Sigmoid colon (tissue), 4 donors: ENCODE results near the gene GTPBP3.

Source experiments
- EP300 ChIP-seq, 4 donors: sonication (generic); formaldehyde crosslinking; IDR thresholded peaks; one replicate each; pipeline ENCODE4 v1.6.1; 2017; ENCODE audit warnings: antibody characterized with exemption in 4 of 4
- POLR2A ChIP-seq, 2 donors: fragments of 450-650 bp; IDR thresholded peaks; one replicate each; pipeline ENCODE4 v1.6.1; 2016; ENCODE audit warnings: antibody characterized with exemption in 2 of 2, mild to moderate bottlenecking in 2 of 2, moderate library complexity in 2 of 2
- POLR2AphosphoS5 ChIP-seq, 4 donors: sonication (generic); formaldehyde crosslinking; IDR thresholded peaks; one replicate each; pipeline ENCODE4 v1.6.1; 2017; ENCODE audit warnings: antibody characterized with exemption in 4 of 4
- TF ChIP-seq, protein P1 (sequence below), 4 experiments: fragments of 450-650 bp in 3 of 4; fragments of 200-600 bp in 1 of 4; IDR thresholded peaks; one replicate each; pipeline ENCODE4 v1.5.1; 2016 to 2019; ENCODE audit warnings: antibody characterized with exemption in 4 of 4, mild to moderate bottlenecking in 3 of 4, moderate library complexity in 2 of 4

DNA sequence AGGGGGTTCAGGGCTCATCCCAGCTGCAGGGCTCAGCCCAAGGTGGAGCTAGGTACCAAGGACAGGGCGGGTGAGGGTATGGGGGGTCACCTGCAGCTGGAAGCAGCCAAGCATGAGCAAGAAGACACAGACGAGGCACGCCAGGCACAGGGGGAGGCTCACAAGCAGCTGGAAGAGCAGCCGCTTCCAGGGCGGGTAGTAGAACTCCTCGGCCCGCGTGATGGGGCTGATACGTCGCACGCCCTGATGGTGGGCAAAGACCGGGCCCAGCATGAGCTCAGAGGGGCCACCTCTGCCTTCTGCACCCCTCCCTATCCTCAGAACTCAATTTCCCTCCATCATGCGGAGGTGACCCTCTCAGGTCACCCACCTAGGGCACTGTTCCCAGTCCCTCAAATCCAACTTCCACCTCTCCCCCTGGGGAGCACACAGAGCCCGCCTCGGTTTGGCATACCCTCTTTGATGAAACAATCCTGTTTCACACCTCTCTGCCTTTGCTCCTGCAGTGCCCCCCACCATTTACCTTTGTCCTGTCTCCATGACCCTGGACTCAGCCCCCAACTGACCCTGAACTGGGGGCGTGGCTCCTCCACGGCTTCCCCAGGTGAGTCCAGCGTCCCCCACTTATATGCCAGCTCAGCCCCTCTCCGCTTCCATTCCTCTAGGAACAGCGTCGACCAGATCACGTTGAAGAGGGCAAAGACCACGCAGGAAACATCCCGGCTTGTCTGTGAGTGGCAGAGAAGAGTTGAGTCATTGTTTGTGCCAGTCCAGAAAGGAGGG lies 6.9 kb upstream of the GTPBP3 start:
- TF ChIP-seq, protein P1, sequence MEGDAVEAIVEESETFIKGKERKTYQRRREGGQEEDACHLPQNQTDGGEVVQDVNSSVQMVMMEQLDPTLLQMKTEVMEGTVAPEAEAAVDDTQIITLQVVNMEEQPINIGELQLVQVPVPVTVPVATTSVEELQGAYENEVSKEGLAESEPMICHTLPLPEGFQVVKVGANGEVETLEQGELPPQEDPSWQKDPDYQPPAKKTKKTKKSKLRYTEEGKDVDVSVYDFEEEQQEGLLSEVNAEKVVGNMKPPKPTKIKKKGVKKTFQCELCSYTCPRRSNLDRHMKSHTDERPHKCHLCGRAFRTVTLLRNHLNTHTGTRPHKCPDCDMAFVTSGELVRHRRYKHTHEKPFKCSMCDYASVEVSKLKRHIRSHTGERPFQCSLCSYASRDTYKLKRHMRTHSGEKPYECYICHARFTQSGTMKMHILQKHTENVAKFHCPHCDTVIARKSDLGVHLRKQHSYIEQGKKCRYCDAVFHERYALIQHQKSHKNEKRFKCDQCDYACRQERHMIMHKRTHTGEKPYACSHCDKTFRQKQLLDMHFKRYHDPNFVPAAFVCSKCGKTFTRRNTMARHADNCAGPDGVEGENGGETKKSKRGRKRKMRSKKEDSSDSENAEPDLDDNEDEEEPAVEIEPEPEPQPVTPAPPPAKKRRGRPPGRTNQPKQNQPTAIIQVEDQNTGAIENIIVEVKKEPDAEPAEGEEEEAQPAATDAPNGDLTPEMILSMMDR (IDR thresholded peaks at IDR 0.05): no peak
- TF ChIP-seq POLR2A (IDR thresholded peaks at IDR 0.05) (no peak), EP300 (IDR thresholded peaks at IDR 0.05) (no peak), POLR2AphosphoS5 (IDR thresholded peaks at IDR 0.05) (no peak)
